IMR-90 (cell line): ENCODE measurements around the gene PGS1. TPM values are rescaled to one million over a fixed set of nuclear protein-coding genes. Genes with fewer than 3 reads are reported as not detected.

Source experiments
- ATAC-seq: fragments of 200-7000 bp; cut with Tn5 transposase; 2 replicates; pipeline ENCODE4 v1.9.1; 2020; ENCODE audit warnings: low read depth, mild to moderate bottlenecking, moderate library complexity
- BruUV-seq: library from RNA; stranded (reverse); fragments of 400-500 nt; replicated peaks from 2 replicates; lab custom pipeline; 2021; lab: Mats Ljungman, UMichigan
- CTCF ChIA-PET: fragments of 300-600 bp; formaldehyde crosslinking; extraction: SDS; loops from one replicate; lab custom pipeline; 2021; ENCODE audit warnings: antibody characterized with exemption; lab: Yijun Ruan, JAX
- POLR2A ChIA-PET: fragments of 300-600 bp; sonication (Branson Sonifier 250); formaldehyde crosslinking; loops from one replicate; lab custom pipeline; 2022; ENCODE audit warnings: antibody characterized with exemption; ENCODE audit not compliant: unreplicated experiment; lab: Charles Lee
- DNase-seq: peaks from one replicate; pipeline ENCODE4 v3.0.0; 2013
- H2AFZ ChIP-seq: replicated peaks from 2 replicates; pipeline ENCODE3; 2013; ENCODE audit warnings: low read length, mild to moderate bottlenecking; ENCODE audit not compliant: poor library complexity
- H2AK5ac ChIP-seq: 2 replicates; pipeline ENCODE4 v1.6.1; 2013; ENCODE audit warnings: low read depth, low read length, inconsistent platforms
- H2AK9ac ChIP-seq: replicated peaks from 2 replicates; pipeline ENCODE3; 2013; ENCODE audit warnings: mild to moderate bottlenecking, low read depth, low read length, moderate library complexity; ENCODE audit not compliant: poor library complexity
- H2BK120ac ChIP-seq: 2 replicates; pipeline ENCODE4 v1.6.1; 2013; ENCODE audit warnings: low read depth, low read length, inconsistent platforms
- H2BK15ac ChIP-seq: 3 replicates; pipeline ENCODE4 v1.6.1; 2013; ENCODE audit warnings: low read depth, low read length, inconsistent platforms
- H2BK20ac ChIP-seq: 2 replicates; pipeline ENCODE4 v1.6.1; 2013; ENCODE audit warnings: low read depth, mild to moderate bottlenecking, inconsistent platforms, low read length, moderate library complexity
- H2BK5ac ChIP-seq: 2 replicates; pipeline ENCODE4 v1.6.1; 2013; ENCODE audit warnings: mild to moderate bottlenecking, low read depth, low read length, inconsistent platforms; ENCODE audit not compliant: poor library complexity, severe bottlenecking
- H3K14ac ChIP-seq: replicated peaks from 2 replicates; pipeline ENCODE4 v1.6.1; 2013; ENCODE audit warnings: low read depth, low read length, inconsistent platforms
- H3K18ac ChIP-seq: 2 replicates; pipeline ENCODE4 v1.6.1; 2013; ENCODE audit warnings: low read depth, low read length, control low read depth
- H3K23ac ChIP-seq: 2 replicates; pipeline ENCODE4 v1.6.1; 2013; ENCODE audit warnings: low read depth, low read length, inconsistent platforms
- H3K27ac ChIP-seq: 2 replicates; pipeline ENCODE4 v1.5.1; 2013; ENCODE audit warnings: mild to moderate bottlenecking, control low read depth, low read length; ENCODE audit not compliant: insufficient read depth
- H3K27me3 ChIP-seq: 2 replicates; pipeline ENCODE4 v1.6.1; 2013; ENCODE audit warnings: low read length; ENCODE audit not compliant: control insufficient read depth, insufficient read depth
- H3K36me3 ChIP-seq: 2 replicates; pipeline ENCODE4 v1.6.1; 2013; ENCODE audit warnings: low read length, mixed read lengths; ENCODE audit not compliant: control insufficient read depth, insufficient read depth
- H3K4ac ChIP-seq: 2 replicates; pipeline ENCODE4 v1.6.1; 2013; ENCODE audit warnings: low read depth, low read length, inconsistent platforms
- H3K4me1 ChIP-seq: 2 replicates; pipeline ENCODE4 v1.6.1; 2013; ENCODE audit warnings: low read length, mixed read lengths; ENCODE audit not compliant: control insufficient read depth, insufficient read depth
- H3K4me2 ChIP-seq: 2 replicates; pipeline ENCODE4 v1.6.1; 2013; ENCODE audit warnings: low read depth, mild to moderate bottlenecking, control low read depth, low read length, moderate library complexity
- H3K4me3 ChIP-seq: 2 replicates; pipeline ENCODE4 v1.5.1; 2013; ENCODE audit warnings: low read depth, mild to moderate bottlenecking, control low read depth, low read length, moderate library complexity; ENCODE audit not compliant: insufficient read depth
- H3K56ac ChIP-seq: 2 replicates; pipeline ENCODE4 v1.6.1; 2013; ENCODE audit warnings: low read length, inconsistent platforms; ENCODE audit not compliant: insufficient read depth; ENCODE audit errors: extremely low read depth
- H3K79me1 ChIP-seq, 2 experiments: 2 replicates each; pipeline ENCODE4 v1.6.1; 2013; ENCODE audit warnings: low read length in 2 of 2, inconsistent platforms in 1 of 2, low read depth in 1 of 2
- H3K9ac ChIP-seq: 2 replicates; pipeline ENCODE4 v1.6.1; 2013; ENCODE audit warnings: low read depth, low read length, control low read depth
- H3K9me1 ChIP-seq: 2 replicates; pipeline ENCODE4 v1.6.1; 2013; ENCODE audit warnings: low read length, inconsistent platforms; ENCODE audit not compliant: insufficient read depth
- H3K9me3 ChIP-seq: 2 replicates; pipeline ENCODE4 v1.6.1; 2013; ENCODE audit warnings: low read length; ENCODE audit not compliant: control insufficient read depth, insufficient read depth
- H4K20me1 ChIP-seq: 2 replicates; pipeline ENCODE4 v1.6.1; 2013; ENCODE audit warnings: low read length, inconsistent platforms; ENCODE audit not compliant: insufficient read depth
- H4K5ac ChIP-seq: 2 replicates; pipeline ENCODE4 v1.6.1; 2013; ENCODE audit warnings: mild to moderate bottlenecking, low read depth, low read length, control low read depth
- H4K8ac ChIP-seq, 2 experiments: 2 replicates each; pipeline ENCODE4 v1.6.1; 2013; ENCODE audit warnings: low read depth in 2 of 2, low read length in 2 of 2, control low read depth in 1 of 2, inconsistent platforms in 1 of 2
- H4K91ac ChIP-seq: 2 replicates; pipeline ENCODE4 v1.6.1; 2013; ENCODE audit warnings: low read depth, low read length, inconsistent platforms; ENCODE audit not compliant: insufficient read depth
- BHLHE40 ChIP-seq: fragments of 150-350 bp; IDR thresholded peaks from 2 replicates; pipeline ENCODE4 v1.6.1; 2016; ENCODE audit warnings: mild to moderate bottlenecking, low read depth, low read length
- CEBPB ChIP-seq: IDR thresholded peaks from 2 replicates; pipeline ENCODE4 v1.6.1; 2012; ENCODE audit warnings: low read depth, low read length, improper control_type of control experiment
- FOS ChIP-seq: fragments of 150-350 bp; IDR thresholded peaks from 2 replicates; pipeline ENCODE4 v1.6.1; 2016; ENCODE audit warnings: low read depth, low read length
- MAFK ChIP-seq: IDR thresholded peaks from 2 replicates; pipeline ENCODE4 v1.6.1; 2012; ENCODE audit warnings: low read depth, low read length, improper control_type of control experiment
- MAZ ChIP-seq: IDR thresholded peaks from 2 replicates; pipeline ENCODE4 v1.6.1; 2012; ENCODE audit warnings: low read depth, mild to moderate bottlenecking, low read length, improper control_type of control experiment, moderate library complexity, borderline replicate concordance
- POLR2A ChIP-seq: IDR thresholded peaks from 2 replicates; pipeline ENCODE4 v1.6.1; 2012; ENCODE audit warnings: mild to moderate bottlenecking, low read depth, low read length
- RAD21 ChIP-seq: IDR thresholded peaks from 2 replicates; pipeline ENCODE4 v1.6.1; 2012; ENCODE audit warnings: low read length, improper control_type of control experiment
- RCOR1 ChIP-seq: IDR thresholded peaks from 2 replicates; pipeline ENCODE4 v1.6.1; 2012; ENCODE audit warnings: mild to moderate bottlenecking, low read length, improper control_type of control experiment; ENCODE audit not compliant: insufficient replicate concordance
- WGBS, 2 experiments: methylation state at CpG; one replicate each; pipeline versions ENCODE4 v1.1.5 to v1.1.7; 2013; ENCODE audit warnings: missing lambda C conversion rate in 2 of 2; ENCODE audit not compliant: insufficient read length in 1 of 2; ENCODE audit errors: extremely low coverage in 2 of 2; 5-methylcytosine and 5-hydroxymethylcytosine counted together
- dilution Hi-C: fragments of 300-500 bp; cut with HindIII; formaldehyde crosslinking; loops from one replicate; pipeline ENCODE4 v1.14.3; 2018; ENCODE audit warnings: low sequenced_read_pairs; ENCODE audit not compliant: unreplicated experiment
- in situ Hi-C: fragments of 300-500 bp; cut with MboI; formaldehyde crosslinking; loops from 3 replicates; pipeline ENCODE4 v1.14.3; 2019; ENCODE audit warnings: low sequenced_read_pairs, inconsistent platforms, mixed read lengths
- intact Hi-C: fragments of 100-400 bp; cut with micrococcal nuclease; formaldehyde crosslinking; loops from 2 replicates; pipeline ENCODE4 v1.10.0; 2022
- polyA plus RNA-seq, 3 experiments: library from polyadenylated mRNA; depleted of rRNA; stranded (reverse); fragments of >200 nt; gene quantifications; 2 replicates each; pipeline ENCODE4 v1.2.3, GENCODE V29; 2012; ENCODE audit warnings: low replicate concordance in 1 of 3
- total RNA-seq: library from RNA; depleted of rRNA; stranded (reverse); fragments of >200 nt; gene quantifications from 2 replicates; pipeline ENCODE4 v1.2.3, GENCODE V29; 2012
- TF ChIP-seq, protein P1 (sequence below): conservative IDR thresholded peaks from 2 replicates; pipeline ENCODE4 v1.5.1; 2012; ENCODE audit warnings: mild to moderate bottlenecking, low read depth, low read length, improper control_type of control experiment

PGS1 gene
- total and polyA plus RNA-seq, 2 of the 4 experiments (the other 2 are of a cell fraction), result 18.5 to 43.2 TPM

DNA sequence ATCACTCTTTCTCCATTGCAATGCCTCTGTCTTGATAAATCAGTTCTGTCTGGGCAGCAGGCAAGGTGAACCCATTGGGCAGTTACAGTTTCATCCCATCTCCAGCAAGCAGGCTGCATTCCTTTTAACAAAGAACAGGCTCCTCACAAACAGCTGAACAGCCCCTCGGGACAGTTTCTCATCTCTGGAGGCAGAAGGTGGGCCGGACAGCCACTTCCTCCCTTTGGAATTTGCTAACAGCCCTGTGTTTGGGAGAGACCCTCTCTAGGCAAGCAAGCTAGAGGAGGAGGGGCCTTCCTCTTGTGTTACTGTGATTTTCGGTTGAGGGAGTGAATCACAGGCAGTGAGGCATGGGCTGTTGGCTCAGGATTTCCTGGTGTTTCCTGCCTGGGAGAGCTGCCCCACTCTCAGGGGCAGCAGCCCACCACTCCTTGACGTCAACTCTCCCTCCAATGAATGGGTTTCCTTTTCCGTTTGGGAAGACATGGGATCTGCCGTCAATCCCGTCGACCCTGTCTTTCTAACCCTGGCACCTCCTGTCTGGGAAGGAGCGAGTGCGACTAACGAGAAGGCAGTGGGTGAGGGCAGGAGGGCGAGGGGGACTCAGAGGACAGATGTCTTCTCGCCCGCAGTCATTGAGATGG is 3.7 kb upstream of the PGS1 start:
- Histone ChIP-seq H3K4me2 (peak overlapping the region; percentile 39), H3K27ac (peak overlapping the region; percentile 99), H2BK20ac (peak overlapping the region; percentile 96), H3K9me1 (peaks cover 12% of the 10 kb centered on the region), H3K4ac (peak overlapping the region; percentile 98), H3K56ac (peak overlapping the region; percentile 48), H2AK9ac (peak overlapping the region; percentile 91), H2AFZ (peak overlapping the region; percentile 88), H3K4me1 (peaks cover 26% of the 10 kb centered on the region), H3K9me3 (no peaks in the 10 kb centered on the region), H2BK5ac (peak overlapping the region; percentile 99), H3K23ac (peak overlapping the region; percentile 57), H4K5ac (peak overlapping the region; percentile 89), H3K9ac (peak overlapping the region; percentile 60), H3K18ac (peak overlapping the region; percentile 90), H2BK15ac (peak overlapping the region; percentile 96; the same call in 2 of the 3 replicates), H3K36me3 (no peaks in the 10 kb centered on the region), H3K79me1 (peaks cover 6 to 20% of the 10 kb centered on the region in 2 experiments; a peak in 3 of 4 replicates), H2AK5ac (peak overlapping the region; percentile 96), H4K91ac (peak overlapping the region; percentile 98), H4K20me1 (peaks cover 3% of the 10 kb centered on the region; the same call in 1 of the 2 replicates), H3K4me3 (no peak overlapping the region), H4K8ac (peak overlapping the region; percentile 65 to 95), H3K27me3 (no peaks in the 10 kb centered on the region), H2BK120ac (peak overlapping the region; percentile 99), H3K14ac (peak overlapping the region; percentile 86)
- DNase-seq (peak; percentile 90), ATAC-seq (peak; percentile 50)
- intact Hi-C loops, result no loop called here
- POLR2A ChIA-PET, result no interaction called here
- dilution Hi-C loops, result no loop called here
- CTCF ChIA-PET, result interaction anchor here (0.6 to 1.5 kb wide), 2 partner anchors 14 to 44 kb away, joined by 3 to 10 read pairs; no protein-coding TSS in a partner anchor
- 20% methylated on average over 1 of the region's 14 CpGs; no CpG with 5 or more reads in 1 of the 2 experiments for WGBS, 2 experiments
- TF ChIP-seq RAD21, result peak; percentile 15; the same call in 1 of the 2 replicates
- 0 out of 2 replicates have a peak, but pooled peaks have one; percentile 8 for TF ChIP-seq BHLHE40
- TF ChIP-seq, protein P1, sequence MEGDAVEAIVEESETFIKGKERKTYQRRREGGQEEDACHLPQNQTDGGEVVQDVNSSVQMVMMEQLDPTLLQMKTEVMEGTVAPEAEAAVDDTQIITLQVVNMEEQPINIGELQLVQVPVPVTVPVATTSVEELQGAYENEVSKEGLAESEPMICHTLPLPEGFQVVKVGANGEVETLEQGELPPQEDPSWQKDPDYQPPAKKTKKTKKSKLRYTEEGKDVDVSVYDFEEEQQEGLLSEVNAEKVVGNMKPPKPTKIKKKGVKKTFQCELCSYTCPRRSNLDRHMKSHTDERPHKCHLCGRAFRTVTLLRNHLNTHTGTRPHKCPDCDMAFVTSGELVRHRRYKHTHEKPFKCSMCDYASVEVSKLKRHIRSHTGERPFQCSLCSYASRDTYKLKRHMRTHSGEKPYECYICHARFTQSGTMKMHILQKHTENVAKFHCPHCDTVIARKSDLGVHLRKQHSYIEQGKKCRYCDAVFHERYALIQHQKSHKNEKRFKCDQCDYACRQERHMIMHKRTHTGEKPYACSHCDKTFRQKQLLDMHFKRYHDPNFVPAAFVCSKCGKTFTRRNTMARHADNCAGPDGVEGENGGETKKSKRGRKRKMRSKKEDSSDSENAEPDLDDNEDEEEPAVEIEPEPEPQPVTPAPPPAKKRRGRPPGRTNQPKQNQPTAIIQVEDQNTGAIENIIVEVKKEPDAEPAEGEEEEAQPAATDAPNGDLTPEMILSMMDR, result no peak
- peak; percentile 66; the same call in 1 of the 2 replicates for TF ChIP-seq POLR2A
- no peak for TF ChIP-seq MAFK
- TF ChIP-seq FOS, result peak; percentile 42
- peak; percentile 15; the same call in 1 of the 2 replicates for TF ChIP-seq CEBPB
- TF ChIP-seq RCOR1, result peak; percentile 9
- TF ChIP-seq MAZ, result peak; percentile 51; the same call in 1 of the 2 replicates
- BruUV-seq, result no TSS peak
- in situ Hi-C loops, result no loop called here
